Stimulated activated CD4-positive, alpha-beta T cell treated with anti-CD3 and anti-CD28 coated beads, Interleukin-4, amount 100 ng/mL, for 48 hours (primary cell): ENCODE measurements around the gene DHX38.
"Not testable (repeated sequence)": the region's sequence is repeated elsewhere in the genome, so short reads cannot be mapped to it uniquely, and the experiment has no call there.

Source experiments
- DNase-seq, 2 donors: peaks; one replicate each; pipeline ENCODE4 v3.0.0-alpha.2; 2020; ENCODE audit warnings: low read depth in 2 of 2

DHX38 gene

DNA sequence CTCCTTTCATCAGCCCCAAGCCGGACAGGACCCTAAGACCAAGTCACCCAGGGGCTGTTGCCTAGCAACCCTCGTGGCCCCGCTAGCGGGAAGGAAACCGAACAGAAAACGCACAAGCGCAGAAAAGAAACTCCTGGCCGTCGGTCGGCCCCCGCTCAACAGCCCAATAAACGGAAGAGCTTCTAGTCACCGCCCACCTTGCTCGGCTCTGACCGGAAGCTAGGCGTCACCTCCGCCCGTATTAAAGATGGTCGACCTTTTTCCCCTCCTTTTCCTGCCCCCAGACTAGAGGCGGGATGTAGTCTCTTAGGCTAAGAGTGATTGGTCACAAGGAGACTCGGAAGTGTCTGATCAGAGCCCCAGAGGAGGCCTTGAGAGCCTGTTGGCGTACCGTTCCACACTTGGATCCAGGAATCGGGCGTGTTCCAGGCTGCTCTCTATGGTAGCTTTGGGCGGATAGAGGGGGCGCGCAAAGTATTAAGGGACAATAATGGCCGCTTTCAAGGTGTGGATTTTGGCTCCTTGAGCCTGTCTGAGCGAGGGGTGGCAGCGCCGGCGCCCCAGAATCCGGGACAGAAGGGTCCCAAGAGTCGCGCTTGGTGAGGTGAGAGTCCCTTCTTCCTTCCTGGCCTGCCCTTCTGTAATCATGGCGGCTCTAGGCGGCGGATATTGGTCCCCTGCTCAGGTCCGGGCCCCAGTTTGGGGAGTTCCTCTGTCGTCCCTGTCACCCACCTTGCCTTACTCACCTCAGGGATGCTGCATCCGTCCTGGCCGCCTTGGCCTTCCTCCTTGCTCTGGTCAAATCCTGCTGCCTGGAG is at the start of gene DHX38, which contains the start of gene TXNL4B:
Gene DHX38 (plus strand): TSS at position 400 of the 818 bp plus-strand sequence. CDS start 2,311 bp downstream, outside the sequence.
Gene TXNL4B (minus strand): TSS at position 173 of the 818 bp plus-strand sequence. CDS start 2,871 bp downstream, outside the sequence.
- DNase-seq: peak; percentile 74 to 89

- no peak for DNase-seq
Observed at GRCh38 chr16:72044296-72044695, 49.4 kb upstream of the DHX38 start.

- DNase-seq: no peak
Observed at GRCh38 chr16:72044825-72045359, 48.8 kb upstream of the DHX38 start.

GRCh38 chr16:72049110-72049509 is 44.5 kb upstream of the DHX38 start:
- DNase-seq: no peak

DNA sequence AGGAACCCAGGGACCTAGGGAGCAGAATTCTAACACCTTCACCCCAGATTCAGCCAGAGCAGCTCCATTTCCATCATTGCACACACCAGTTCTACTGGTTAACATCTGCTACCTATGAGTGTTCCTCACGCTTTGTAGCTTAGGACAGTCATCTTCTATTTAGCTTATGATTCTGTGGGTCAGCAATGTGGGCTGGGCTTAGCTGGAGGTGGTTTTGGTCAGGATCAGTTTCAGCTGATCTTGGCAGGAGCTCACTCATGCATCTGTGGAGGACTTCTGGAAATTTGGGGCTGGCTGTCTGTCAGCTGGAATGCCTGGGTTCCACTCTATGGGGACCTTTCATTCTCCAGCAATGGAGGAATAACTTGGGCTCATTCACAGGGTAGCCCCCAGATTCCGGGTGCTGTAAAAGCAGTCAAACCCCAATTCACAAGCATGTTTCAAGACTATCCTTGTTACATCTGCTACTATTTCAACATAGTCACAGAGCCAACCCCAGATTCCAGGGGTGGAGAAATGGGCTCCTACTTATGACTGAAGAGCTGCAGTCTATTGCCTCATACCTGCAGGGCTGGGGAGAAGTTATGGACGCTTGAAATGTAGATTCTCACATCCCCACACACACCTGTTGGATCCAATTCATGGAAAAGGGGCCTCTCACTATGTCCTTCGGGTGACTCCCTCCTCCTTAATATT is 42.7 kb upstream of the DHX38 start:
- DNase-seq: no peak

DNA sequence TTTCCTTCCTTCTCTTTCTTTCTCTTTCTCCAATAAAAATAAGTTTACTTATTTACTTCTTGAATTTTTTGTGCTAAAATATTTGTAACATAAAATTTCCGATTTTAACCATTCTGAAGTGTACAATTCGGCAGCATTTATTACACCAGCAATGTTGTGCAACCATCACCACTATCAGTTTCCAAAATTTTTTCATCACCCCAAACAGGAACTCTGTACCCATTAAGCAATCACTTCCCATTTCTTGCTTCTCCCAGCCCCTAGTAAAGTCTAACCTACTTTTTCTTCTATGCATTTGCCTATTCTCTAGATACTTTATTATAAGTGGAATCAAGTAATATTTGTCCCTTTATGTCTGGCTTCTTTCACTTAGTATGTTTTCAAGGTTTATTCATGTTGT is 41.8 kb upstream of the DHX38 start:
- no peak for DNase-seq

- DNase-seq: not testable (repeated sequence)
Observed at GRCh38 chr16:72054254-72054847, 39.3 kb upstream of the DHX38 start, which contains the start of gene HP. Gene HP (plus strand): TSS chr16:72054505. CDS start chr16:72054653, 148 bp downstream.

- DNase-seq: no peak
Observed at GRCh38 chr16:72055911-72056310, 37.7 kb upstream of the DHX38 start.

GRCh38 chr16:72057313-72057712 is 36.3 kb upstream of the DHX38 start:
- DNase-seq: not testable (repeated sequence)

- DNase-seq: not testable (repeated sequence)
Observed at GRCh38 chr16:72059060-72059459, 34.6 kb upstream of the DHX38 start.

GRCh38 chr16:72060405-72060804 is 33.2 kb upstream of the DHX38 start:
- no peak for DNase-seq

DNA sequence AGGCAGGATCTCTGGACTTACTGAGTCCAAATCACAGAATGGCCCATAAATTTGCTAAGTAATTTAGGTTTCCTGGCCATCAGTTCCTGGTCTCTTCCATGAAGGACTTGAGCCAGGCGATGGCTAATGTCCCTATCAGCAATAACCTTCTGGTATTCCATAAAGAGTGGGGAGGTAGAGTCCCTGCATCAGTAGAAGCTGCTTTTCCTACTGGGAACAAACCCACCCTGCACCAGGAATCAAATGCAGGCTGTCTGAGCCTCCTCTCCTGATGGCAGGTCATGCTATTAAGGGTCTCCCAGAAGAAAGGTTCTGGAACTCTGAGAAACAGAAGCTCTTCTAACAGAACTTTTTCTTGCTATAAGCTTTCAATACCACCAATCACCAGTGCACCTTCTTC is 32.1 kb upstream of the DHX38 start:
- no peak for DNase-seq

DNA sequence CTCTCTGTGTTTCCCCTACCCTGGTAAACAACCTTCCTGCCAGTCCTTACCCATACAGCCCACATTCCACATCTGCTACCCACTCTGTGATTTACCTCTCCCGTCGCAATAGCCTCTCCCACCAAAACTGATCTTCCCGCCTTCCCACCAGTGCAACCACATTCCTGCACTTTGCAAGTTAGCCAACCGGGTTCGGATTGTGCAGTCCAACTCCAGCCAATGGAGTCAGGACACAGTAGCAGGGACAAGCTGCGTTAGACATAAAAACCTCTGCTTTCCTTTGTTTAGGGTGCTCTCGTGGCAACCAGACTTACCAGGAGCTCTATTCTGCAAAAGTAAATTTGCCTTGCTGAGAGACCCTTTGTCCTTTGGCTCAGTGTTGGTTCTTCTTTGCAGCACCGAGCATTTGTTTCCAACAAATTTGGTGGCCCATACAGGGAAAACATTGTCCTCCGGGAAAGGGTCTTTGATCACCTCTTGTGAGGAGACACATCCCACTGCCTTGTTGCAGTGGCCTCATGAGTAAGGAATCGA is 29.2 kb upstream of the DHX38 start:
- DNase-seq: no peak

DNA sequence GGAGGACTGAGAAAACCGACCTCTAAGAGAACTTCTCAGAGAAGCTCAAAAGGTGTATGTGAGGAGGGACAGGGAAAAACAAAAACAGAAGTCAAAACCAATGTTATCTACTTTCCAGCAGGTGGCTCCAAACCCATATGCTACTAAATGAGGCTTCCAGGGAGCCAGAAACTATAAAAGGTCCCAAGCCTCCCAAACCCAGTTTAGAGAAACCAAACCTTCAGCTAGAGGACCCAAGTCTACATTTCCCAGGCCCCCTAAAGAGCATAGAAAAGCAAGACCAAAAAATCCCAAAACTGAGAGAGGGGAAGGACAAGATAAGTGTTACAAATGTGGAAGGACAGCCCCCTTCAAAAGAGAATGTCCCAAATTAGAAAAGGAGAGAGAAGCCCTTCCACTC is 26.9 kb upstream of the DHX38 start:
- DNase-seq: no peak

GRCh38 chr16:72068930-72069329 is 24.7 kb upstream of the DHX38 start:
- DNase-seq: no peak

- DNase-seq: no peak
Observed at GRCh38 chr16:72072514-72073342, 20.9 kb upstream of the DHX38 start.

GRCh38 chr16:72073560-72074230 is 20.0 kb upstream of the DHX38 start:
- DNase-seq: no peak

GRCh38 chr16:72075067-72075466 is 18.6 kb upstream of the DHX38 start:
- DNase-seq: not testable (repeated sequence)

DNA sequence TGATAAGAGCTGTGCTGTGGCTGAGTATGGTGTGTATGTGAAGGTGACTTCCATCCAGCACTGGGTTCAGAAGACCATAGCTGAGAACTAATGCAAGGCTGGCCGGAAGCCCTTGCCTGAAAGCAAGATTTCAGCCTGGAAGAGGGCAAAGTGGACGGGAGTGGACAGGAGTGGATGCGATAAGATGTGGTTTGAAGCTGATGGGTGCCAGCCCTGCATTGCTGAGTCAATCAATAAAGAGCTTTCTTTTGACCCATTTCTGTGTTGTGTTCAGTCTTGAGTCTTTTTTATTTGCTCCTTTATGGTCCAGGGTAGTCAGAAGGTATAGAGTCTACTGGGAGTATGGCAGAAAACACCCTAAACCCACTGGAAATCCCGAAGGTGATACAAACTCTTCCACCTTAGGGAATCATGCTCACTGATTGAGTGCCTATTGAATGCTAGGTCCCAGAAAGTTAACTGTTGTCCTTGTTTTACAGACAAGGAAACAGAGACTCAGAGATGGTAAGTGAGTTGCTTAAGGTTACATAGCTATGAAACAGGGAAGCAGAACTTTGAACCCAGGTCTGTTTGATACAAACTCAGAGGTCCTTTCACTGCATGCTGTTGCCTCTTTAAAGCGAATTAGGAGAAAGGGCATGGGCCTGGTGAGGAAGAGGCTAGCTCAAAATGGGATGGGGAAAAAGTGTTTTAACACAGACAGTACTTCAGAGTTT is 16.5 kb upstream of the DHX38 start:
- not testable (repeated sequence) for DNase-seq
